ENCODE data around the gene SSTR3.

SSTR3 gene

GRCh38 chr22:37186997-37187522 lies 25.2 kb downstream of the SSTR3 start:
- H3K27ac ChIP-seq (ENCODE audit: low read length): peak overlapping the region; percentile 74
- H3K4me1 ChIP-seq (ENCODE audit: control insufficient read depth in 1 of 2, insufficient read depth in 2 of 2, low read length in 2 of 2): peaks cover 11 to 16% of the 10 kb centered on the region in 2 donors

GRCh38 chr22:37186228-37186996 lies 25.9 kb downstream of the SSTR3 start:
- H3K9me3 ChIP-seq (ENCODE audit: control insufficient read depth in 1 of 2, low read length in 2 of 2): no peaks in the 10 kb centered on the region
- no peak overlapping the region for H3K27ac ChIP-seq (ENCODE audit: low read length)
- no peaks in the 10 kb centered on the region for H3K27me3 ChIP-seq (ENCODE audit: low read depth, low read length)
- H3K4me3 ChIP-seq (ENCODE audit: low read depth in 1 of 2, low read length in 2 of 2): no peak overlapping the region
- H3K36me3 ChIP-seq (ENCODE audit: control insufficient read depth in 1 of 2, insufficient read depth in 2 of 2, low read length in 2 of 2): peaks cover 0 to 5% of the 10 kb centered on the region in 2 donors
- peaks cover 11 to 16% of the 10 kb centered on the region in 2 donors for H3K4me1 ChIP-seq (ENCODE audit: control insufficient read depth in 1 of 2, insufficient read depth in 2 of 2, low read length in 2 of 2)

More at GRCh38 chr22:37186997-37187522, 25.2 kb downstream of the SSTR3 start:
- H3K27me3 ChIP-seq (ENCODE audit: low read depth, low read length): no peaks in the 10 kb centered on the region
- peak overlapping the region; percentile 40 to 56 for H3K4me3 ChIP-seq (ENCODE audit: low read depth in 1 of 2, low read length in 2 of 2)
- peaks cover 0 to 5% of the 10 kb centered on the region in 2 donors for H3K36me3 ChIP-seq (ENCODE audit: control insufficient read depth in 1 of 2, insufficient read depth in 2 of 2, low read length in 2 of 2)
- H3K9me3 ChIP-seq (ENCODE audit: control insufficient read depth in 1 of 2, low read length in 2 of 2): no peaks in the 10 kb centered on the region

GRCh38 chr22:37185646-37186227 lies 26.5 kb downstream of the SSTR3 start:
- Histone ChIP-seq H3K27ac (ENCODE audit: low read length) (no peak overlapping the region), H3K36me3 (ENCODE audit: control insufficient read depth in 1 of 2, insufficient read depth in 2 of 2, low read length in 2 of 2) (peaks cover 0 to 5% of the 10 kb centered on the region in 2 donors), H3K4me1 (ENCODE audit: control insufficient read depth in 1 of 2, insufficient read depth in 2 of 2, low read length in 2 of 2) (peaks cover 11 to 16% of the 10 kb centered on the region in 2 donors)

GRCh38 chr22:37184816-37185541 lies 27.3 kb downstream of the SSTR3 start:
- no peaks in the 10 kb centered on the region for H3K9me3 ChIP-seq (ENCODE audit: control insufficient read depth in 1 of 2, low read length in 2 of 2)
- peaks cover 0 to 5% of the 10 kb centered on the region in 2 donors for H3K36me3 ChIP-seq (ENCODE audit: control insufficient read depth in 1 of 2, insufficient read depth in 2 of 2, low read length in 2 of 2)
- no peaks in the 10 kb centered on the region for H3K27me3 ChIP-seq (ENCODE audit: low read depth, low read length)
- H3K4me3 ChIP-seq (ENCODE audit: low read depth in 1 of 2, low read length in 2 of 2): no peak overlapping the region
- H3K27ac ChIP-seq (ENCODE audit: low read length): no peak overlapping the region
- peaks cover 11 to 16% of the 10 kb centered on the region in 2 donors for H3K4me1 ChIP-seq (ENCODE audit: control insufficient read depth in 1 of 2, insufficient read depth in 2 of 2, low read length in 2 of 2)

More at GRCh38 chr22:37185646-37186227, 26.5 kb downstream of the SSTR3 start:
- no peak overlapping the region for H3K4me3 ChIP-seq (ENCODE audit: low read depth in 1 of 2, low read length in 2 of 2)
- H3K9me3 ChIP-seq (ENCODE audit: control insufficient read depth in 1 of 2, low read length in 2 of 2): no peaks in the 10 kb centered on the region
- no peaks in the 10 kb centered on the region for H3K27me3 ChIP-seq (ENCODE audit: low read depth, low read length)

- H3K4me1 ChIP-seq (ENCODE audit: control insufficient read depth in 1 of 2, insufficient read depth in 2 of 2, low read length in 2 of 2): peaks cover 11 to 16% of the 10 kb centered on the region in 2 donors
- no peaks in the 10 kb centered on the region for H3K27me3 ChIP-seq (ENCODE audit: low read depth, low read length)
- no peaks in the 10 kb centered on the region for H3K9me3 ChIP-seq (ENCODE audit: control insufficient read depth in 1 of 2, low read length in 2 of 2)
- no peak overlapping the region for H3K27ac ChIP-seq (ENCODE audit: low read length)
- peaks cover 0 to 5% of the 10 kb centered on the region in 2 donors for H3K36me3 ChIP-seq (ENCODE audit: control insufficient read depth in 1 of 2, insufficient read depth in 2 of 2, low read length in 2 of 2)
- H3K4me3 ChIP-seq (ENCODE audit: low read depth in 1 of 2, low read length in 2 of 2): no peak overlapping the region
Observed at GRCh38 chr22:37184380-37184755, 27.9 kb downstream of the SSTR3 start.

GRCh38 chr22:37183432-37184379 lies 28.6 kb downstream of the SSTR3 start:
- peaks cover 9 to 16% of the 10 kb centered on the region in 2 donors for H3K4me1 ChIP-seq (ENCODE audit: control insufficient read depth in 1 of 2, insufficient read depth in 2 of 2, low read length in 2 of 2)
- peaks cover 0 to 5% of the 10 kb centered on the region in 2 donors for H3K36me3 ChIP-seq (ENCODE audit: control insufficient read depth in 1 of 2, insufficient read depth in 2 of 2, low read length in 2 of 2)
- no peaks in the 10 kb centered on the region for H3K27me3 ChIP-seq (ENCODE audit: low read depth, low read length)
- H3K9me3 ChIP-seq (ENCODE audit: control insufficient read depth in 1 of 2, low read length in 2 of 2): no peaks in the 10 kb centered on the region
- no peak overlapping the region for H3K27ac ChIP-seq (ENCODE audit: low read length)
- H3K4me3 ChIP-seq (ENCODE audit: low read depth in 1 of 2, low read length in 2 of 2): no peak overlapping the region

GRCh38 chr22:37182949-37183245 lies 29.4 kb downstream of the SSTR3 start:
- H3K4me3 ChIP-seq (ENCODE audit: low read depth in 1 of 2, low read length in 2 of 2): no peak overlapping the region
- H3K4me1 ChIP-seq (ENCODE audit: control insufficient read depth in 1 of 2, insufficient read depth in 2 of 2, low read length in 2 of 2): peaks cover 8 to 17% of the 10 kb centered on the region in 2 donors
- H3K9me3 ChIP-seq (ENCODE audit: control insufficient read depth in 1 of 2, low read length in 2 of 2): no peaks in the 10 kb centered on the region
- H3K27me3 ChIP-seq (ENCODE audit: low read depth, low read length): no peaks in the 10 kb centered on the region
- peaks cover 0 to 5% of the 10 kb centered on the region in 2 donors for H3K36me3 ChIP-seq (ENCODE audit: control insufficient read depth in 1 of 2, insufficient read depth in 2 of 2, low read length in 2 of 2)
- no peak overlapping the region for H3K27ac ChIP-seq (ENCODE audit: low read length)

- peaks cover 0 to 5% of the 10 kb centered on the region in 2 donors for H3K36me3 ChIP-seq (ENCODE audit: control insufficient read depth in 1 of 2, insufficient read depth in 2 of 2, low read length in 2 of 2)
- no peaks in the 10 kb centered on the region for H3K9me3 ChIP-seq (ENCODE audit: control insufficient read depth in 1 of 2, low read length in 2 of 2)
- H3K27ac ChIP-seq (ENCODE audit: low read length): no peak overlapping the region
- H3K4me3 ChIP-seq (ENCODE audit: low read depth in 1 of 2, low read length in 2 of 2): no peak overlapping the region
- H3K27me3 ChIP-seq (ENCODE audit: low read depth, low read length): no peaks in the 10 kb centered on the region
- peaks cover 9 to 21% of the 10 kb centered on the region in 2 donors for H3K4me1 ChIP-seq (ENCODE audit: control insufficient read depth in 1 of 2, insufficient read depth in 2 of 2, low read length in 2 of 2)
Observed at GRCh38 chr22:37182101-37182948, 30.0 kb downstream of the SSTR3 start.

GRCh38 chr22:37181681-37182080 lies 30.6 kb downstream of the SSTR3 start:
- Histone ChIP-seq H3K27me3 (ENCODE audit: low read depth, low read length) (no peaks in the 10 kb centered on the region), H3K36me3 (ENCODE audit: control insufficient read depth in 1 of 2, insufficient read depth in 2 of 2, low read length in 2 of 2) (peaks cover 0 to 5% of the 10 kb centered on the region in 2 donors), H3K4me3 (ENCODE audit: low read depth in 1 of 2, low read length in 2 of 2) (no peak overlapping the region), H3K27ac (ENCODE audit: low read length) (no peak overlapping the region), H3K4me1 (ENCODE audit: control insufficient read depth in 1 of 2, insufficient read depth in 2 of 2, low read length in 2 of 2) (peaks cover 13 to 22% of the 10 kb centered on the region in 2 donors), H3K9me3 (ENCODE audit: control insufficient read depth in 1 of 2, low read length in 2 of 2) (no peaks in the 10 kb centered on the region)
